Activated naive CD4-positive, alpha-beta T cell treated with anti-CD3 and anti-CD28 coated beads, Interleukin-2, amount 10 ng/mL, durations not matched to agents 7 days and 5 days (primary cell): ENCODE data around the gene MTUS2.

Experiments used
- CTCF ChIA-PET: fragments of 350-600 bp; sonication (Branson Sonifier 250); formaldehyde crosslinking; loops from one replicate; lab custom pipeline; 2021; ENCODE audit warnings: antibody characterized with exemption; lab: Charles Lee
- DNase-seq: peaks from one replicate; pipeline ENCODE4 v3.0.0-alpha.2; 2020
- H3K27ac Mint-ChIP-seq: one replicate; pipeline ENCODE4 v1.8.0; 2021; ENCODE audit warnings: mild to moderate bottlenecking, moderate library complexity, mixed read lengths
- H3K27me3 Mint-ChIP-seq: one replicate; pipeline ENCODE4 v1.8.0; 2021; ENCODE audit warnings: mild to moderate bottlenecking, mixed read lengths
- H3K36me3 Mint-ChIP-seq: one replicate; pipeline ENCODE4 v1.8.0; 2021; ENCODE audit warnings: mixed read lengths
- H3K4me1 Mint-ChIP-seq: one replicate; pipeline ENCODE4 v1.8.0; 2021; ENCODE audit warnings: mixed read lengths
- H3K4me3 Mint-ChIP-seq: one replicate; pipeline ENCODE4 v1.8.0; 2021; ENCODE audit warnings: mild to moderate bottlenecking, moderate library complexity, mixed read lengths
- H3K9me3 Mint-ChIP-seq: one replicate; pipeline ENCODE4 v1.8.0; 2021; ENCODE audit warnings: mixed read lengths

The MTUS2 gene

DNA sequence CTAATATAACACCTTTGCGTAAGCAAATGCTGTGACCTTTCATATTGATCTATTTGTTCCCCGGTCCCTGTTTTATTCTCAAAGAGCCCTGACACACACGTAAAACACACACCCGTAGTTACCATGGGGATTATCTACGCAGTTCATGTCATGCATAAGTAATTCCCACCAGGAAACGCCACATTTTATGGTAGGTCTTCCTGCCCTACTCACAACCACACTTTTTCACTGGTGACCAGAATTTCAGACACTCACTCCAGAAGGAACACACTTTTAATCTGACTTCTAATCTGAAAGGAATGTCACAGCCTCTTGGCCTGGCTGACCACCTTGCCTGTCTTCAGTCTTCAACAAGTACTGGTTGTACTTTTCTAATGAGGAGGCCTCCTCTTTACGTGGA, 728.6 kb downstream of the MTUS2 start:
- DNase-seq: no peak
- CTCF ChIA-PET: no interaction called here
- H3K27ac Mint-ChIP-seq: no peak overlapping the region
- H3K4me3 Mint-ChIP-seq: no peak overlapping the region
- H3K4me1 Mint-ChIP-seq: no peaks in the 10 kb centered on the region
- H3K9me3 Mint-ChIP-seq: no peaks in the 10 kb centered on the region
- H3K36me3 Mint-ChIP-seq: peaks cover 27% of the 10 kb centered on the region
- no peaks in the 10 kb centered on the region for H3K27me3 Mint-ChIP-seq

DNA sequence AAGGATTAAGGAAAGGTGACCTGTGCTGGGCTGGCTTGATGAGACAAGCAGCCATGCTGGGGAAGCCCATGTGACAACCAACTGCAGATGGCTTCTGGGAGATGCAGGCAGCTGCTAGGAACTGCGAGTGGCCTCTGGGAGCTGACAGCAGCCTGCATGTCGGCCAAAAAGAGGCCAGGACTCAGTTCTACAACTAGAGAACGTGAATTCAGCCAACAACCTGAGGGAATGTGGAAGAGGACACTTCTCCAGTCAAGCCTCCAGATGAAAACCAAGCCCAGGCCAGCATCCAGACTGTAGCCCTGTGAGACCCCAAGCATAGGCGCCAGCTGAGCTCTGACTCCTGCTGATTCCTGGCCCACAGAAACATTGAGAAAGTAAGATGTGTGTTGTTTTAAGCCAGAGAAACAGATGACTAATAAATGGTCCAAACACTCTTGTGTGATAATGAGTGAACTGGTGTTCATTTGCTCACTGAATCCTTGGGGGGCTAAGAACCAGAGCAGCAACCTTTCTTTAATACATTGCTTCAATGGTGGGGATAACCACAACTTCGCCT, 730.4 kb downstream of the MTUS2 start:
- Mint-ChIP-seq H3K27ac (no peak overlapping the region), H3K9me3 (no peaks in the 10 kb centered on the region), H3K36me3 (peaks cover 28% of the 10 kb centered on the region), H3K27me3 (no peaks in the 10 kb centered on the region), H3K4me1 (no peaks in the 10 kb centered on the region), H3K4me3 (no peak overlapping the region)
- DNase-seq: no peak
- CTCF ChIA-PET: no interaction called here

DNA sequence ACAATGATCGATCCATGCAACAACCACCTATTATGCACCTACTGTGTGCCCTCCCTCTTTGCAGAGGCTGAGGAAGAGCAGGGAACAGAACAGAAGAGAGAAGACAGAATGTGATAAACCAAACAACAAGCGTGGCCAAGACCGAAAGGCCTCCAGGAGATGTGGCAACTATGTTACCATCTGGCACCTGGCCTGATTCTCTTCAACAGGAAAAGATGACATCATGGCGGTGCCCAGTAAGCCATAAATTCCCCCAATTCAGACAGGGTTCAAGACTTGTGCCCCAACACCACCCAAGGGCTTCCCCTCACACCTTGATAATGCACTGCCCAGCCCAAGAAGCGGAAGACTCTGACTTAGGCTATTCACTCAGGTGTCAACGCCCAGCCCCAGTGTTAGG, 731.1 kb downstream of the MTUS2 start:
- peaks cover 28% of the 10 kb centered on the region for H3K36me3 Mint-ChIP-seq

More for the DNA sequence above, 731.1 kb downstream of the MTUS2 start:
- DNase-seq: no peak
- H3K4me1 Mint-ChIP-seq: no peaks in the 10 kb centered on the region
- H3K27me3 Mint-ChIP-seq: no peaks in the 10 kb centered on the region
- no peak overlapping the region for H3K27ac Mint-ChIP-seq
- H3K4me3 Mint-ChIP-seq: no peak overlapping the region
- no peaks in the 10 kb centered on the region for H3K9me3 Mint-ChIP-seq
- CTCF ChIA-PET: no interaction called here
